DMS53 (cell line): ENCODE measurements around the gene TMEM14B.
"Not testable (repeated sequence)": the region's sequence is repeated elsewhere in the genome, so short reads cannot be mapped to it uniquely, and the experiment has no call there.

Experiments used
- DNase-seq: peaks from one replicate; lab custom pipeline; 2025; lab: John Stamatoyannopoulos, UW

Gene TMEM14B

DNA sequence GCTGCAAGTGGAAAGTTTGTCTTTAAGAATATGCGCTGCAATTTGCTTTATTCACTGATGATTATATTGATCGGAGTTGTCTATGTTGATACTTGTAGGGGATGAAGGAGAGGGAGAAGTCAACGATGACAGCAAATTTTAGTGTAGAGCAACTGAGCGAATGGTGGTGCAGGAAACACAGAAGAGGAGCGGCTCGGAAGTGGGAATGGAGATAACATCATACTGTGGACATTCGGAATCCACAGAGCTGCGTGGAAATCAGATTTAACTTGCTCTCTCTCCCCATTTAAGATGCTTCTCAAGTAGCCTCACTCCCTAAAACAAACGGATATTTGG lies 722 bp upstream of the TMEM14B start:
- DNase-seq = no peak

DNA sequence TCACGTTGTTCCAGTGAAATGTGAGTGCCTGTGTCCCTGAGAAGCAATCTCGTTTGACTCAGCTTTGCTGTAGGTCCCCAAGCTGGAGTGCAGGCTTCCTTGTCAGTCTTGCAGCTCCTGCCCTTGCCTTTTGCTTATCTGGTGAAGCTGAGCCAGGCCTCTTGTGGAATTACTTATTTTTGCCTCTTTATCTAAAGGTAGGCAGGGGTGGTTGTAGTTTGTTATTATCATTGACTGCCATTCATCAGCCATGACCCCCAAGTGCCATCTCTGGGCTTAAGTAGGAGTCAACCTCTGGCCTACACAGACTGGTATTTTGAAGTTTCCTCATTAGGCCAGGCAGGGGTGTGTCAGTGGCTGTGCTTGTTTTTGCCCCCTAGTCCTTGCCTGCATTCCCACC lies 2.1 kb downstream of the TMEM14B start:
- DNase-seq = no peak

DNA sequence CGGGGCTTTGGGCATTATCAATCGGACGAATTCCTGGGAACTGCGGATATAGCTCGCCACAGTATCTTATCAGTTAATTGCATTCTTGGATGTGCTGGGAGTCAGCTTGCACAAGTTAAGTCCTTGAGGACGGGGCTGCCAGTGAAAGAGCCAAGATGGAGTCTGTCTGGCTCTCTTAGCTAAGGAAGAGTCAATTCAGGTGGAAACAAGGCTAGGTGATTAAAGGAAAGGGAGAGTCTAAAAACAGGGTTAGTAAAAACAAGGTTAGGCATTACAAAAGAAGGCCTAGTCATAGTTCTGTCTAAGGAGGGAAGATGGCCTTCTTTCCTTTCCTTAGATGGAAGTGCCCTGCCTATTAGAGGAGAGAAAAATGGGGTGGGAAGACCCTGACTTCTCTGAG lies 3.0 kb downstream of the TMEM14B start:
- not testable (repeated sequence) for DNase-seq

DNA sequence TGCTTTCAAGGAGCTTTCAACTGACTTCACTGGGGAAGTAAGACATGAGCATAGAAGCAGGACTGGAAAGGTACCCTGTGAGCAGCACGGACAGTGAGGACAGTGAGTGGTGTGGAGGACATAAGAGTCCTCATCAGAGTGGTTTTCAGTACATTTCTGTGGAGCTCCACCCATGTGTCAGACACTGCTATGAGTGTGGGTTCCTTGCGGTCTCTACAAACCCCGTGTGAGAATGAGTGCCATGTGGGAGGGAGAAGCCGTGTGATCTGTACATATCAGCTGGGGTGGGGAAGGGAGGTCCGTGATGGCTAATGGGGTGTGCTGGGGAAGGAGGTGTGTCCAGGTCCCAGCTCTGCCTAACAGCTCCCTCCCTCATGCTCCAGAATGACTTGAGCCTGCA lies 4.2 kb downstream of the TMEM14B start:
- not testable (repeated sequence) for DNase-seq

DNA sequence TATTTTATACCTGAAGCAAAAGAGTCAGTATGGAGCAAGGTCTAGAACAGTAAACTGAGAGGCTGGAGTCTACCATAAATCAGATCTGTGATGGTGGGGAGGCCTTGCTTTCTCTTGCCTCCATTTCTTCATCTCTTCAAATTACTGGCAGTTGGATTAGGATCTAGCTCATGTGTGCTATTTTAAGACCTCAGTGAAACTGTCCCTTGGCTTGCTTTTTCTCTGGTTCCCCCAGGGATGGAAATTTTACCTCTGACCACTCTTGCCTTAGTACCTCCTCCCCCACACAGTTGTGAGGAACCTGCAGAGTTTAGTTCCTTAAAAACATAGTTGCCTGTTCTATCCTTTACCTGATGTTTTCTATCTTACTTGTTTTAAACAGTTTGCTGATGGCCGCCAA lies 8.5 kb downstream of the TMEM14B start:
- DNase-seq = no peak

DNA sequence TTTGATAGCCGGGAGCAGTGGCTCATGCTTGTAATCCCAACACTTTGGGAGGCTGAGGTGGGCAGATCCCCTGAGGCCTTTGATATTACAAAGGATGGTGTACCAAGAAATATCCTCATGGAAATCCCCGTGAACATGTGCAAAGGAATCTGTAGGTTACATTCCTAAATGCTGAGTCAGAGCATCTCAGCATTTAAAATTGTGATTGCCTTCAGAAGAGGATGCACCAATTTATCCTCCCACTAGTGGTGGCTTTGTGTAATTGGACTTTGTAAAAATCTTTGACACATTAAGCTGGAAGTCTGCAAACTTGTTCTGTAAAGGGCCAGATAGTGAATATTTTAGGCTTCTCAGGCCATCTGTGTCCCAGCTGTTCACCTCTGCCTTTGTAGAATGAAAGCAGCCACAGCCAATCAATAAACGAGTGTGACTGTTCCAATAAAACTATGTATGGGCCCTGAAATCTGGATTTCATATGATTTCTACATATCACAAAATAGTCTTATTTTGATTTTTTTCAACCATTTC lies 11.8 kb downstream of the TMEM14B start:
- peak; percentile 74 for DNase-seq

DNA sequence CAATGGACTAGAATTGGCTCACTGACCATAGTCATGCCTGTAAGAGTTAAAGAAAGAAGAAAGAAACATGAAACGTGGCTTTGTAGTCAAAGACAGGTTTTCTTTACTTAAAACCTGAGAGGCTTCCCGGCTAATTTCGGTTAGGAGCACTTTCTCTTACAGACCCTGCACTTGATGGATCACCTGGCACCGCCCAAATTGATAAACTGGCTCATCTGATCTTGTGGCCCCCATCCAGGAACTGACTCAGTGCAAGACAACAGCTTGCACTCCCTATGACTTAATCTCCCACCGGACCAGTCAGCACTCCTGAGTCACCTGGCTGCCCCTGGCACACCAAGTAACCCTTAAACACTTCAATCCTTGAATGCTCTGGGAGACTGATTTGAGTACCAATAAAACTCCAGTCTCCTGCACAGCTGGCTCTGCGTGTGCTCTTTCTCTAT lies 12.3 kb downstream of the TMEM14B start:
- DNase-seq = peak; percentile 16

DNA sequence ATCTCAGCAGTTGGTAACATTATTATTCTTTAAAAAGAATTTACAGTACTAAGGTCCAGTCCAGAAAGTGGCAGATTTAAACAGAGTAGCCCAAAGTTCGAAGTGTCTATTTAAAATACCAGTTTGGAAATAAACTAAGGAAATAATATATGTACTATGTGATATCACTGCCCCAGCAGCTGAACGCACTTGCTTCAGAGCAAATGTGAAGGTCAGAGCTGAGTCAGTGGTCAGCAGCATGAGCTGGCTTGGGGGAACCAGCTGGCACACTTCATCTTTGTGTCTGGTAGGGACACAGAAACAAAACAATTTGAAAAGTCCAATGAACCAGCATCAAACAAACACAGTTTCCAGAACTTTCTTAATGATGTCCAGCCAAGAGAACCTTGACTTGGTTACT lies 15.4 kb downstream of the TMEM14B start:
- no peak for DNase-seq

DNA sequence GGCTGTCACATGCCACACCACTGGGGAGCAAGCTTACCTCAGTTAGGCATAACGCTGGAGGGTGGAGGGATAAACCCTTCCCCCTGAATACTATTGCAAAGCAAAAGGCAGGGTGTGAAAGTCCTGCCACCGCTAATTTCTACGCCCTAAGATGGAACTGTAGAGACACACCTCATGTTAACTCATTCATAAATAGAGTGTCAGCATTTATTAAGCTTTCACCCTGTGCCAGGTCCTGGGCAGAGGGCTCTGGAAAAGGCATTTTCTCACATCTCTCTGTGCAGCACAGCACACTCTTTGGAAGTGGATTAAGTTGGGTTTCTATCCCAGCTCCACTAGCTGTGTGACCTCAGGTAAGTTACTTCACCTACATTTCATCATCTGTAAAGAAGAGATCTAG lies 21.8 kb downstream of the TMEM14B start:
- DNase-seq = no peak

DNA sequence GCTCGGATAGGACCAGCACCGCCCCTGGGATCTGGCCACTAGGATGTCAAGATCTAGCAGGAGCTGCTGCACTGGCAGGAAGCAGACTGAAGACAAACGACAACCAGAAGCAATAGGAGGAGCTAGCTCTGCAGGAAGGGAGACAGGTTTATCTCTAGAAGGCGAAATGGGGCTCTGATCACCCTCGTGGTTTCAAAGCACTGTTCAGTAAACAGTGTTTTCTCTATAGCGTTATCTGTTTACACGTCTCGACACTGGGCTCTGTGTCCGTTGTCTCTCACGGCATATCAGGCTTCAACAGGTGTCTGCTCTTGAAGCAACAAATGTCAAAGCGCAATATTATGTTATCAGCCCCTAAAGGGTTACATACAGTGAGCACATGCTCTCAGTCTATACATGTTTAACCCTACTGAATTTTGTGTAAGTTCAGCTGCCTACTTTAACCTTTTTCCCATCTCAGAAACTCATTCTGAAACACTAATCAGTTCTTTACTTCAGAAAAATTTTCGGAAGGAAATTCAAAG lies 23.8 kb downstream of the TMEM14B start:
- DNase-seq = no peak

DNA sequence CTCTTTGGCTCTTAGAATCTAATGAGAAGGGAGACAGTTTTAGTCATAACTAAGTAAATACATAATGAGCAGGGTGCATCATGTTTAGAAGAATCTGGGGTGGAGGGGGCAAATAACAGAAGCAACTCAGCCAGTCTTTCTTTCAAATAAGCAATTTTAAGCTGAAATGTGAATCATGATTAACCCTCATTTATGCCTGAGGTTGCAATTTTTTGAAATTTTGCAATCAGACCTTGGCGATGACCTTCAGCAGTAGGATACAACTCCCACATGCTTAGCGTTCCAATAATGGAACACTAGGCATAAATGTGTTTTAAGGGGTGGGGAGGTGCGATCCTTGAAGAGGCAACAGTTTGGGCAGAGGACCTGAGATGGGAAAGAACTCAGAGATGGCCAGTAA lies 30.6 kb downstream of the TMEM14B start:
- DNase-seq = no peak

DNA sequence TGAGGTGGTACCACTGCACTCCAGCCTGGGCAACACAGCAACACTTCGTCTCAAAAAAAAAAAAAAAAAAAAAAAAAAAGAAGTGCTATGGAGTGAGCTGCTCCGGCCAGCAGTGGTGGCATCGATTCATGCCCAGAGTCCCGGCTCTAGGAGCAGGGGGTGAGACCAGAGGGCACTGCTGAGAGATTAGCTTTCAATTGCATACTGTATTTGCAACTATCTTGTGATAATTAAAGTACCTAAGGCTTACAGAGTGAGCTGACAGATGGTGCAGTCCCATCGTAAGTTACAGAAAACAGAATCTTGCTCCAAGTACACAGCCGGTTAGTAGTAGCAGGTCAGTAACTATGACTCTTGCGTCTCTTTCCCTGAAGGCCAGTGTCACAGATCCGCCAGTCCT lies 31.5 kb downstream of the TMEM14B start:
- DNase-seq = no peak

DNA sequence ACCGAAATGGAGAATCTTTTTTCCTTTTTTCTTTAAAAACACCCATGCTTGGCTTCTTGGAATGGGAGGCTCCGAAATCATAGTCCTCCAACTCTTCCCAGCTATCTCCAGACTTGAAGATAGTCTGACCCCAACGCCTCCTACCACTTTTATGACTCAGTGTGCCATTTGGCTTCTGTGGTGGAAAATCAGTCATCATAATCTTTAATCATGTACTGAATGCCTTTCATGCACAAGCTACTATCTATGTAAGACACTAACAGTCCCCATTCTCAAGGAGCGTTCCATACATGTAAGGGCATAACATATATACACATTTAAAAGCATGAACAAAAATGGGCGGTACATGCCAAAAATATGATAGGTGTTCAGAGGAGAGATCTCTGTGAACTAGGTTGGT lies 44.1 kb downstream of the TMEM14B start:
- no peak for DNase-seq

DNA sequence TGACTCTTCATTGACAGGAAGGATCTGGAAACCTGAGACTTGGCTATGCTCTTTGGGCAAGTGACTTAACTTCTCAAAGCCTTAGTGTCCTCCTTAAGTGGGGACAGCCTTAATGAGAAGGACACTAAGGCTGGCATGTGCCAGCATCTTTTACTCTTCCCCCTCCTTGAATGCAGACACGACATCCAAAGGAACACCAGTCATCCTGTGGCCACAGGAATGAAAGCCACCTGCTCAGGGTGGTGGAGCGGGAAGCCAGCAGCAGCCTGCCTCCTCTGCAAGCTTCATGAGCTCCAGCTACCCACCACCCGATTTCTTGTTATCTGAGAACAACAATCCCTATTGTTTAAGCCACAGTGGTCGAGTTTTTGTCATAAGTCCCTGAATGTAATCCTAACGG lies 44.5 kb downstream of the TMEM14B start:
- DNase-seq = no peak

DNA sequence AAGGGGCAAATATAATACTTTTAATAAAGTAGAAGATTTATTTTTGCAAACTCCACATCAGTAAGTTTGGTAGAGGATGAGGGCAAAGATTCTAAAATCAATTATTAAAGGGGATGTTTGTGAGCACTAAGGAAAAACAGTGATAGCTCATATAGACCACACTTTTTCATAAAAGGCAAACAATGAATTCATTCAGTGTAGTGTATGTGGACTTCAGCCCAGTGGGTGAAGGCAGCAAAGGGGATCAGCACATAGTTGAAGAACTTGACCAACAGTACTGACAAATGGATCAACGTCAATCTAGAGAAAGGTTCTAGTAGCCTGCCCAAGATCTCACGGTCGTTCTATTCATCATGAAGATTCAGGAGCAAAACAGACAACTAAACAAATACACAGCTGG lies 45.4 kb downstream of the TMEM14B start:
- no peak for DNase-seq

DNA sequence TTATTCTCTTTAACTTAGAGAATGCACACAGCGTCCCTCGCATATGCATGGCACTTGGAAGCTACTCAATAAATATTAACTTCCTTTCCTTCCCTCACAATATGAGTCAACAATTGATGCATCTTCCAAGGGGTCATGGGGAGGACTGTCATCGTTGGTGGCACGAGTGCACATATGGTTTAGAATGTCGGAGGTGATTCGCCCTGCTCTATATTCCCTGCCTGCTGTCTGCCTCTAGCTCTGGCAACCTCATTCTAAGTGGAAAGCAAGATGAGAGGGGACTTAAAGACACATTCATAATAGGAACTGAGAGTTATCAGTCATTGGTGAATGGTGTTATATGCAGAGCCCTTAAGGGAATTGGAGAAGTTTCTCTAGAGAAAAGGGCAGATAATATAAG lies 46.1 kb downstream of the TMEM14B start:
- no peak for DNase-seq

DNA sequence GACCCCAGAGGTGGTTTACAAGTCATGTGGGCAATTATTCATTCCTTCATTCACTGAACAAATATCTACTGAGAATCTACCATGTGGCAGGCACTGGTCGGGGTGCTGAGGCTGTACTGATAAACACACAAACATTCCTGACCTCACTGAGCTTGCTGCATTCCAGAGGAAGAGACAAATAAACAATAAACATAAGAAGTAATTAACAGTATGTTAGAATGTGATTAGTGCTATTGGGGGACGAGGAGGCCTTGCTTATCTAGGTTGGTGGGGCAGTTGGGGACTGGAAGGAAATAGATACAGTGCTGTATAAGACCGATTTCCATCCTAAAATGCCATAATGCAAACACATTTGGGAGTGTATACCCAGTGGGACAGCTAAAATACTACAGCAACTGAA lies 46.6 kb downstream of the TMEM14B start:
- no peak for DNase-seq

DNA sequence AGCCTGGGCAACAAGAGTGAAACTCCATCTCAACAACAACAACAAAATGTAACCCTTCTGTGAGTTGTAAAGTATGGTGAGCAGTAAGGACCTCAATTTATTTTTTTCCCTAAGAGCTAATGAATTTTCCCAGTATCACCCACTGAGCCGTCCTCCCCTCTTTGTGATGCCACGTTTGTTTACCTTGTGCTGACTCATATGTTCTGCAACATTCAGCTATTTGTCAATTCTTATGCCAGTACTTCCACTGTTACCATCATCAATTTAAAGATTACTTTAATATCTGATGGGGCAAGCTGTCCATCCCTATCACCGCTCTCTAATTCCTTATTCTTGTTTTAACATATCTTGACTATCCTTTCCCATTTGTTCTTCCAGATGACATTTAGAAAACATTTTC lies 53.2 kb downstream of the TMEM14B start:
- DNase-seq = peak; percentile 73

DNA sequence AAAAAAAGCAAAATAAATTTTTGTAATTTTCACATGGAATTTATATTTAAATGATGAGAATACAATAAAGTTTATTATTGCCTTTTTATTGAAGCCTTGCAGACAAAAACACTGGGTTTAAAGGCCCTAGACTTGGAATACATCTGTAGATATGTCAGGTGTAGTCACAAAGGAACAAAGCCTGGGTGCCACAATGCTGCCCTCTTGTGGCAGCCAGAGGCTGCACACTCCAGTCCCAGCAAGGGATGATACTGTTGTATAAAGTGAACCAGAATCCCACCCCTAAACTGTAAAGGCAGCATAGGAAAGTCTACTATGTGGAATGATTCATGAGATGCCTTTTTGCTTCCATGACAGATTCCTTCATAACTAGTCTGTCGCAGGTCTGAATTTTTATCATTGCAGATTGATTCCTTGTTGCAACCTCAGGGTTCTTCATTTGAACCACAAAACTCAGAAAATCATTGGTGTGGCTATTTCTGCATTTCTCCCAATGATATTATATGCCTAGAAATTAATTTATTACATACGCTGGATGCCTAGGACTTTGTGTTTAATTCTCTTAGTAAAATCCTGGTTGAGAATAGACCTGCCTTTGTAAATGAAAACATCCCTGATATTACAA lies 53.7 kb downstream of the TMEM14B start:
- peak; percentile 73 for DNase-seq
